GM12801 (cell line): ENCODE data around the gene RAD21L1.

Experiments used
- CTCF ChIP-seq: IDR thresholded peaks from one replicate; pipeline ENCODE4 v1.5.1; 2011; ENCODE audit warnings: control low read depth; ENCODE audit not compliant: insufficient read length; ENCODE audit errors: extremely low read depth

Gene RAD21L1

GRCh38 chr20:1214838-1215261 is 11.0 kb upstream of the RAD21L1 start:
- no peak for TF ChIP-seq CTCF

- no peak for TF ChIP-seq CTCF
These were observed 10.3 kb upstream of the RAD21L1 start for GRCh38 chr20:1215386-1216170.

GRCh38 chr20:1224205-1224890 is 1.5 kb upstream of the RAD21L1 start:
- no peak for TF ChIP-seq CTCF

- TF ChIP-seq CTCF: no peak
These were observed 521 bp upstream of the RAD21L1 start for GRCh38 chr20:1225263-1225782.

- TF ChIP-seq CTCF: no peak
These were observed 3.7 kb downstream of the RAD21L1 start for GRCh38 chr20:1229541-1229940.

GRCh38 chr20:1232286-1233111 is 6.7 kb downstream of the RAD21L1 start:
- no peak for TF ChIP-seq CTCF

- TF ChIP-seq CTCF: no peak
These were observed 14.7 kb downstream of the RAD21L1 start for GRCh38 chr20:1240549-1240948.
